ENCODE results near the gene CCDC15.
"Not testable (repeated sequence)": the region's sequence is repeated elsewhere in the genome, so short reads cannot be mapped to it uniquely, and the experiment has no call there.

DNA sequence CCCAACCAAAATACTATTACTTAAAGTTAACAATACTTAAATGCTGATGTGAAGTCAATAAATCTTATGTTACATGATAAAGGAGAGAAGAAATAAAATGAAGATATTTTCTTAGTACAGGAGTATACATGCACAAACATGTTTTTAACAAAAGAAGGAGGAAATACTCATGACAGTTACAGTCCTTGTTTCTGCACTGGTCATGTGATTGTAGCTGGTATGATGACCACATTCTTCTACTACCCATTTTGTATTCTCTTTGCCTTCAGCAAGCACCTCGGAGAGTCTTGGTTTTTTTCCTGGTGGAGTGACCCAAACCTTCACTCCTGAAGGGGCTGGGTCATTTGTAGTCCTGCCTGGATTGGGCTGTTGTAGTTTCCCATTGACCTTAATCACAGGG is 75.4 kb downstream of the CCDC15 start:
- TF ChIP-seq, protein P1, sequence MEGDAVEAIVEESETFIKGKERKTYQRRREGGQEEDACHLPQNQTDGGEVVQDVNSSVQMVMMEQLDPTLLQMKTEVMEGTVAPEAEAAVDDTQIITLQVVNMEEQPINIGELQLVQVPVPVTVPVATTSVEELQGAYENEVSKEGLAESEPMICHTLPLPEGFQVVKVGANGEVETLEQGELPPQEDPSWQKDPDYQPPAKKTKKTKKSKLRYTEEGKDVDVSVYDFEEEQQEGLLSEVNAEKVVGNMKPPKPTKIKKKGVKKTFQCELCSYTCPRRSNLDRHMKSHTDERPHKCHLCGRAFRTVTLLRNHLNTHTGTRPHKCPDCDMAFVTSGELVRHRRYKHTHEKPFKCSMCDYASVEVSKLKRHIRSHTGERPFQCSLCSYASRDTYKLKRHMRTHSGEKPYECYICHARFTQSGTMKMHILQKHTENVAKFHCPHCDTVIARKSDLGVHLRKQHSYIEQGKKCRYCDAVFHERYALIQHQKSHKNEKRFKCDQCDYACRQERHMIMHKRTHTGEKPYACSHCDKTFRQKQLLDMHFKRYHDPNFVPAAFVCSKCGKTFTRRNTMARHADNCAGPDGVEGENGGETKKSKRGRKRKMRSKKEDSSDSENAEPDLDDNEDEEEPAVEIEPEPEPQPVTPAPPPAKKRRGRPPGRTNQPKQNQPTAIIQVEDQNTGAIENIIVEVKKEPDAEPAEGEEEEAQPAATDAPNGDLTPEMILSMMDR (IDR thresholded peaks at IDR 0.05): not testable (repeated sequence)
- TF ChIP-seq POLR2A, EP300, POLR2AphosphoS5 (IDR thresholded peaks at IDR 0.05): not testable (repeated sequence)

Data from stomach (tissue), 4 donors.